Activated CD4-positive, alpha-beta memory T cell treated with anti-CD3 and anti-CD28 coated beads, Interleukin-2, amount 10 ng/mL, durations not matched to agents 7 days and 5 days (primary cell): ENCODE results near the gene PTGER4. TPM values are rescaled to one million over a fixed set of nuclear protein-coding genes. Genes with fewer than 3 reads are reported as not detected.
"Not testable (repeated sequence)": the region's sequence is repeated elsewhere in the genome, so short reads cannot be mapped to it uniquely, and the experiment has no call there.

Source experiments
- CTCF ChIA-PET: fragments of 350-600 bp; sonication (Branson Sonifier 250); formaldehyde crosslinking; loops from one replicate; lab custom pipeline; 2021; ENCODE audit warnings: antibody characterized with exemption, inconsistent platforms; lab: Charles Lee
- POLR2A ChIA-PET: fragments of 350-600 bp; sonication (Branson Sonifier 250); formaldehyde crosslinking; loops from one replicate; lab custom pipeline; 2021; ENCODE audit warnings: antibody characterized with exemption; lab: Charles Lee
- DNase-seq: peaks from one replicate; pipeline ENCODE4 v3.0.0-alpha.2; 2020
- H3K27ac Mint-ChIP-seq: one replicate; pipeline ENCODE4 v1.8.0; 2021; ENCODE audit warnings: mild to moderate bottlenecking, mixed read lengths
- H3K27me3 Mint-ChIP-seq: one replicate; pipeline ENCODE4 v1.8.0; 2021; ENCODE audit warnings: mixed read lengths
- H3K36me3 Mint-ChIP-seq: one replicate; pipeline ENCODE4 v1.8.0; 2021; ENCODE audit warnings: low read depth, mixed read lengths
- H3K4me1 Mint-ChIP-seq: one replicate; pipeline ENCODE4 v1.8.0; 2021; ENCODE audit warnings: mixed read lengths
- H3K4me3 Mint-ChIP-seq: one replicate; pipeline ENCODE4 v1.8.0; 2021; ENCODE audit warnings: mild to moderate bottlenecking, mixed read lengths
- H3K9me3 Mint-ChIP-seq: one replicate; pipeline ENCODE4 v1.8.0; 2021; ENCODE audit warnings: mixed read lengths
- total RNA-seq, 2 experiments: library from RNA; stranded (reverse); gene quantifications; one replicate each; pipeline ENCODE4 v1.2.3, GENCODE V29; 2021

Gene PTGER4
- total RNA-seq, 2 experiments from 2014 or later: 51.0 to 54.1 TPM

- ChIA-PET POLR2A (interaction anchor here (0.7 to 5.0 kb wide), 15 partner anchors 13 to 320 kb away, joined by 3 to 72 read pairs (median 4); partner anchors contain the start of gene PTGER4), CTCF (interaction anchor here (0.6 to 1.4 kb wide), 6 partner anchors 24 to 320 kb away, joined by 3 to 6 read pairs (median 4); partner anchors contain the start of gene PTGER4)
- Mint-ChIP-seq H3K27ac (peak overlapping the region; percentile 94), H3K27me3 (no peaks in the 10 kb centered on the region), H3K4me3 (peak overlapping the region; percentile 84), H3K36me3 (peaks cover 28% of the 10 kb centered on the region), H3K4me1 (peaks cover 74% of the 10 kb centered on the region), H3K9me3 (peaks cover 6% of the 10 kb centered on the region)
- no peak for DNase-seq
Measured at GRCh38 chr5:40653221-40654022, 26.3 kb upstream of the PTGER4 start.

GRCh38 chr5:40654377-40654991, 25.2 kb upstream of the PTGER4 start:
- H3K27ac Mint-ChIP-seq: peak overlapping the region; percentile 94
- ChIA-PET POLR2A (interaction anchor here (0.7 to 5.0 kb wide), 15 partner anchors 14 to 321 kb away, joined by 3 to 72 read pairs (median 3); partner anchors contain the start of gene PTGER4), CTCF (interaction anchor here (0.7 to 1.6 kb wide), 3 partner anchors 23 to 321 kb away, joined by 3 to 6 read pairs (median 5); no protein-coding TSS in a partner anchor)
- H3K9me3 Mint-ChIP-seq: peaks cover 6% of the 10 kb centered on the region
- no peak for DNase-seq
- H3K4me1 Mint-ChIP-seq: peaks cover 65% of the 10 kb centered on the region
- H3K27me3 Mint-ChIP-seq: no peaks in the 10 kb centered on the region
- peak overlapping the region; percentile 84 for H3K4me3 Mint-ChIP-seq
- H3K36me3 Mint-ChIP-seq: peaks cover 26% of the 10 kb centered on the region

- POLR2A ChIA-PET: interaction anchor here (0.6 to 5.0 kb wide), 13 partner anchors 16 to 272 kb away, joined by 3 to 72 read pairs (median 3); partner anchors contain the start of gene PTGER4
Measured at GRCh38 chr5:40655138-40655537, 24.6 kb upstream of the PTGER4 start.

GRCh38 chr5:40656091-40656490, 23.6 kb upstream of the PTGER4 start:
- POLR2A ChIA-PET: interaction anchor here (1.0 to 5.0 kb wide), 6 partner anchors 20 to 272 kb away, joined by 3 to 72 read pairs (median 14); partner anchors contain the start of gene PTGER4
- CTCF ChIA-PET, H3K4me3 Mint-ChIP-seq, H3K27me3 Mint-ChIP-seq, DNase-seq, H3K9me3 Mint-ChIP-seq, H3K27ac Mint-ChIP-seq: not testable (repeated sequence)
- H3K36me3 Mint-ChIP-seq: peaks cover 16% of the 10 kb centered on the region
- peaks cover 52% of the 10 kb centered on the region for H3K4me1 Mint-ChIP-seq

More at GRCh38 chr5:40655138-40655537, 24.6 kb upstream of the PTGER4 start:
- Mint-ChIP-seq H3K27me3 (no peaks in the 10 kb centered on the region), H3K36me3 (peaks cover 20% of the 10 kb centered on the region), H3K9me3 (peaks cover 6% of the 10 kb centered on the region), H3K27ac (peak overlapping the region; percentile 94), H3K4me1 (peaks cover 58% of the 10 kb centered on the region), H3K4me3 (peak overlapping the region; percentile 84)
- CTCF ChIA-PET: interaction anchor here (1.6 kb wide), 1 partner anchor 27 kb away, joined by 6 read pairs; no protein-coding TSS in a partner anchor
- no peak for DNase-seq

GRCh38 chr5:40656766-40657165, 22.9 kb upstream of the PTGER4 start:
- Mint-ChIP-seq H3K27me3 (no peaks in the 10 kb centered on the region), H3K4me3 (no peak overlapping the region), H3K36me3 (peaks cover 16% of the 10 kb centered on the region), H3K9me3 (peaks cover 6% of the 10 kb centered on the region), H3K4me1 (peaks cover 49% of the 10 kb centered on the region), H3K27ac (no peak overlapping the region)
- ChIA-PET CTCF (no interaction called here), POLR2A (interaction anchor here (1.2 to 1.3 kb wide), 2 partner anchors 18 to 23 kb away, joined by 3 to 4 read pairs; partner anchors contain the start of gene PTGER4)
- DNase-seq: no peak

DNA sequence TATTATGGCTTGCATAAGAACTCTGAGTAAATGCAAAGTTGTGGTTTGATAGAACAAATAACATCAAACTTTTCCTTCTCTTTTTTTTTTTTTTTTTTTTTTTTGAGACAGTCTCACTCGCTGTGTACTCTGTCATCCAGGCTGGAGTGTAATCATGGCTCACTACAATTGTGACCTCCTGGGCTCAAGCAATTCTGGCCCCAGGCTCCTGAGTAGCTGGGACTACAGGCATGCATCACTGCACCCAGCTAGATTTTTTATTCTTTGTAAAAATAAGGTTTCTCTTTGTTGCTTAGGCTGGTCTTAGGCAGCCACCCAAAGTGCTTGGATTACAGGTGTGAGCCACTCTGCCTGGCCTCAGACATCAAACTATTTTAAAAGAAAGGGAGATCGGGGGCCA, 19.0 kb upstream of the PTGER4 start:
- H3K27me3 Mint-ChIP-seq: no peaks in the 10 kb centered on the region
- H3K27ac Mint-ChIP-seq: no peak overlapping the region
- H3K4me1 Mint-ChIP-seq: peaks cover 13% of the 10 kb centered on the region
- POLR2A ChIA-PET: no interaction called here
- peaks cover 14% of the 10 kb centered on the region for H3K36me3 Mint-ChIP-seq
- peaks cover 6% of the 10 kb centered on the region for H3K9me3 Mint-ChIP-seq
- CTCF ChIA-PET: no interaction called here
- DNase-seq: no peak
- H3K4me3 Mint-ChIP-seq: no peak overlapping the region

- H3K27ac Mint-ChIP-seq: no peak overlapping the region
- H3K4me3 Mint-ChIP-seq: no peak overlapping the region
- CTCF ChIA-PET: interaction anchor here (0.6 to 0.7 kb wide), 2 partner anchors 10 to 50 kb away, joined by 3 read pairs; no protein-coding TSS in a partner anchor
- peaks cover 3% of the 10 kb centered on the region for H3K36me3 Mint-ChIP-seq
- POLR2A ChIA-PET: interaction anchor here (1.0 kb wide), 1 partner anchor 15 kb away, joined by 3 read pairs; no protein-coding TSS in a partner anchor
- H3K4me1 Mint-ChIP-seq: peaks cover 22% of the 10 kb centered on the region
- H3K27me3 Mint-ChIP-seq: no peaks in the 10 kb centered on the region
- no peaks in the 10 kb centered on the region for H3K9me3 Mint-ChIP-seq
- no peak for DNase-seq
Measured at GRCh38 chr5:40665635-40666298, 13.9 kb upstream of the PTGER4 start.

- no peak overlapping the region for H3K4me3 Mint-ChIP-seq
- no peak overlapping the region for H3K27ac Mint-ChIP-seq
- ChIA-PET CTCF (no interaction called here), POLR2A (no interaction called here)
- H3K27me3 Mint-ChIP-seq: no peaks in the 10 kb centered on the region
- peaks cover 26% of the 10 kb centered on the region for H3K4me1 Mint-ChIP-seq
- peaks cover 3% of the 10 kb centered on the region for H3K36me3 Mint-ChIP-seq
- H3K9me3 Mint-ChIP-seq: no peaks in the 10 kb centered on the region
- no peak for DNase-seq
Measured at GRCh38 chr5:40666657-40667056, 13.1 kb upstream of the PTGER4 start.

DNA sequence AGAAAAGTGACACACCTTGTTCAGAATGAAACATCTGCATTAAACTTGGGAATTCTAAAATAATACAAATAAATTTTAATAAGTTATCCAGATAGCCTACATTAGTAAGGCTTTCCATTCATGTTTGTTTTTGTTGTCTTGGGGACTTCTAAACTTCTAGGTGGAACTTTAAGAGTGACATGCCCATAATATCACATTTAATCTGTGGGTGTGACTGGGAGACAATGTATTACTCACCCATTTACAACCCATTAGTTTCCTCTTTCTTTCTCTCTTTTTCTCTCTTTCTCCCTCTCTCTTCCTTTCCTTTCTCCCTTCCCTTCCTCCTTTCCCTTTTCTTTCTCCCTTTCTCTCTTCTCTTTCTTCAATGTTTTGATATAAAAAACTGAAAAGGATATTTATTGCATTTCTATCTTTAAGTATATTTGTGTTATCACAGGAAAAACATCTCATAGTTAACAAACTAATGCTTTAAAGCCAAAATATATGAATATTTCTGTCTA, 12.5 kb upstream of the PTGER4 start:
- H3K36me3 Mint-ChIP-seq: peaks cover under 1% of the 10 kb centered on the region
- H3K4me3 Mint-ChIP-seq: no peak overlapping the region
- H3K4me1 Mint-ChIP-seq: peaks cover 26% of the 10 kb centered on the region
- H3K9me3 Mint-ChIP-seq: no peaks in the 10 kb centered on the region
- POLR2A ChIA-PET: no interaction called here
- no peak for DNase-seq
- no peak overlapping the region for H3K27ac Mint-ChIP-seq
- no peaks in the 10 kb centered on the region for H3K27me3 Mint-ChIP-seq
- CTCF ChIA-PET: interaction anchor here (0.9 kb wide), 1 partner anchor 10 kb away, joined by 3 read pairs; no protein-coding TSS in a partner anchor

DNA sequence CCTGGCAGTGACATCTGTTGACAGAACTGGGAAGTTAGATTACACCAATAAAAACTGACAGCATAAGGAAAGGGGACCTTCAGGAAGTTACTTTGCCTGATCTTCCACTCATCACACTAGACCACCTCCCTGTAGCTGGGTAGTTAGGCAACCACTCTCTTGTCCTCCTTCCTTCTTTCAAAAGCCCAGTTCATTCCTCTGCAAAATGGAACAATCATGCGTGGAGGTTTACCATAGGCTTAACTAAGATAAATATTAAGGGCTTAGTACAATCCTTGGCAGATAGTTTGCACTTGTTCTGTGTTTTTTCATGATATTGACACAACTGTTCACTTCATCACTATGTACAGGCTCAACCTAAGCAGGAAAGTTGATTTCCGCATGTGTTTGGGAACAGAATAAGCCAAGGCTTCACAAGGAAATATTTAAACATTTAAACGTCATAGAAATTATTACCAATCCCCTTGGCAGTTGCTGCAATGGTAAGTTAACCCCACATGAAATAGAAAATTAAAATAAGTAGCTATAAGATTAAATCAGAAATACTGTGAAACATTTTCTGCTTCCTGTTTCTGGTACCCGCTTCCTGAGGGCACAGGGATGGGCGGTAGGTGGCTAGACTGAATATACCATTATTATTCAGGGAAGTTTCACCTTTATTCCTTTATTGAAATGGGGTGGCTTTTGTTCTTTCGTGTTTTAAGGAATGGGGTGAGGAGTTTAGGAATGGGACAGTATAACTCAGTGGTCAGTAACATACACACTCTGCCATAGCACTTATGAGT, 9.9 kb upstream of the PTGER4 start:
- no peak for DNase-seq
- ChIA-PET CTCF (interaction anchor here (1.2 kb wide), 1 partner anchor 183 kb away, joined by 3 read pairs; no protein-coding TSS in a partner anchor), POLR2A (interaction anchor here (0.6 to 1.9 kb wide), 5 partner anchors 11 to 336 kb away, joined by 3 to 8 read pairs (median 3); partner anchors contain the start of gene PTGER4)
- Mint-ChIP-seq H3K9me3 (no peaks in the 10 kb centered on the region), H3K36me3 (no peaks in the 10 kb centered on the region), H3K4me1 (peaks cover 49% of the 10 kb centered on the region), H3K4me3 (no peak overlapping the region), H3K27ac (no peak overlapping the region), H3K27me3 (no peaks in the 10 kb centered on the region)

GRCh38 chr5:40672425-40672824, 7.3 kb upstream of the PTGER4 start:
- Mint-ChIP-seq H3K4me3 (no peak overlapping the region), H3K27ac (no peak overlapping the region), H3K4me1 (peaks cover 72% of the 10 kb centered on the region), H3K9me3 (no peaks in the 10 kb centered on the region), H3K36me3 (no peaks in the 10 kb centered on the region), H3K27me3 (no peaks in the 10 kb centered on the region)
- DNase-seq: no peak
- ChIA-PET CTCF (no interaction called here), POLR2A (no interaction called here)
